Fibroblast of the aortic adventitia (primary cell): ENCODE data around the gene SPRY4. TPM values are rescaled to one million over a fixed set of nuclear protein-coding genes. Genes with fewer than 3 reads are reported as not detected.
"Not testable (repeated sequence)": the region's sequence is repeated elsewhere in the genome, so short reads cannot be mapped to it uniquely, and the experiment has no call there.

ENCODE experiments used
- DNase-seq: peaks from one replicate; pipeline ENCODE4 v3.0.0-alpha.2; 2010; ENCODE audit warnings: low read depth
- H3K4me3 ChIP-seq: 2 replicates; pipeline ENCODE4 v1.5.1; 2011; ENCODE audit warnings: low read depth, mild to moderate bottlenecking, control low read depth, low read length, moderate library complexity
- CTCF ChIP-seq: IDR thresholded peaks from 2 replicates; pipeline ENCODE4 v1.5.1; 2011; ENCODE audit warnings: mild to moderate bottlenecking, low read length, control low read depth, inconsistent platforms; ENCODE audit not compliant: insufficient read depth
- total RNA-seq: library from RNA; depleted of rRNA; stranded (reverse); fragments of >200 nt; gene quantifications from 2 replicates; pipeline ENCODE4 v1.2.3, GENCODE V29; 2012; ENCODE audit warnings: low replicate concordance

Gene SPRY4
- total RNA-seq, 1 donor, result 13.9 TPM

GRCh38 chr5:142281008-142281367 is 43.8 kb downstream of the SPRY4 start:
- H3K4me3 ChIP-seq, result no peak overlapping the region
- no peak for TF ChIP-seq CTCF
- no peak for DNase-seq

- peak; percentile 12 for DNase-seq
- no peak for TF ChIP-seq CTCF
- H3K4me3 ChIP-seq, result no peak overlapping the region
Observed at GRCh38 chr5:142280066-142281007, 44.5 kb downstream of the SPRY4 start.

GRCh38 chr5:142278627-142279026 is 46.2 kb downstream of the SPRY4 start:
- DNase-seq, result no peak
- TF ChIP-seq CTCF, result no peak
- H3K4me3 ChIP-seq, result no peak overlapping the region

- DNase-seq, result no peak
- no peak for TF ChIP-seq CTCF
- no peak overlapping the region for H3K4me3 ChIP-seq
Observed at GRCh38 chr5:142277796-142278195, 47.0 kb downstream of the SPRY4 start.

GRCh38 chr5:142276517-142276916 is 48.3 kb downstream of the SPRY4 start:
- no peak for TF ChIP-seq CTCF
- no peak for DNase-seq
- H3K4me3 ChIP-seq, result no peak overlapping the region

- no peak for DNase-seq
- no peak for TF ChIP-seq CTCF
- no peak overlapping the region for H3K4me3 ChIP-seq
Observed at GRCh38 chr5:142275496-142275895, 49.3 kb downstream of the SPRY4 start.

- DNase-seq, result not testable (repeated sequence)
Observed at GRCh38 chr5:142272596-142272995, 52.2 kb downstream of the SPRY4 start.

GRCh38 chr5:142264084-142264483 is 60.7 kb downstream of the SPRY4 start:
- not testable (repeated sequence) for H3K4me3 ChIP-seq, DNase-seq

More at GRCh38 chr5:142272596-142272995, 52.2 kb downstream of the SPRY4 start:
- H3K4me3 ChIP-seq, result not testable (repeated sequence)
